RKO (cell line): ENCODE measurements around the gene SNX5.

Experiments
- DNase-seq: peaks from one replicate; pipeline ENCODE4 v3.0.0-alpha.2; 2016; ENCODE audit warnings: low spot score

SNX5 gene

DNA sequence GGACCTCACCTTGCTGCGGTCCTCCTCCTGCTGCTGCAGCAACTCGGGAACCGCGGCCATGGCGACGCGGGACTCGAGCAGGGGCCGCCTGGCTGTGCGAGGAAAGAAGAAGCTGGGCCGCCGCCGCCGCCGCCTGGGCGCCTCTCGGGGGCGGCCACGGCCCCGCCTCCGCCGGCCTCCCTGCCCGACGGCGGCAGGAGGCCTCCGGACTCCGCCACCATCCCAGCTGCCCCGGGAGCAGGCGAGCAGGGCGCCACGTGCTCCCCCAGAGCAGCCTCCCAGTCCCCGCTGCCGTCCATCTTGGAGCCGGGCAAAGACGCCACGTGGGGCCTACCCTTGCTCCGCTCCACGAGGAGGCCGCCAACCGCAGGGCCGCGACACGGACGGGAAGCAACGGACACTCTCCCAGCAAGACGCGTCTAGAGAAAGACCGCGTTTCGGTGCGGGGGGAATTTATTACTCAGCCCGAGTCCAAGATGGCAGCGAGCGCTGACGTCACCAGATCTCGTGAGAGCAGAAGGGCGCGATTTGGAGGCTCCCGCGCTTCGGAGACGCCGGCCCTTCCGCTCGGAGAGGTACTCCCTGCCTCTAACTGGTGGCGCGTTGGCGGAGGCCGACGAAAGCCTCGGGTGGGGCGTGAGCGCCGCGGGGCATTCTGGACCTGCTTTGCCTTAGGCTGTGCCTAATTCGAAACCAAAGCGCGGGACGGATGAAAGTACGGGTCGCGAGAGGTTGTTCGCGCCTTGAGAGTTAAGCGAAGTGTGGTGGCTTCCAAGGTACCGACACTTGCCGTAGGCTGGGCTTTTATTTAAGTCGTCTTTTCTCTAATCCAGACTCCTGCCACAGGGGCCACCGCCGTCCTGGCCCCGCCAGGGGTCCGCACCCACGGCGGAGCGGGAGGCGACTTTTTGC is at the start of gene SNX5, which contains the start of gene MGME1:
SNX5 (minus strand) TSS at position 429 of the 912 bp plus-strand sequence; CDS start at position 60, 369 bp downstream.
MGME1 (plus strand) TSS at position 653 of the 912 bp plus-strand sequence. CDS start 842 bp downstream, outside the sequence.
- peak; percentile 100 for DNase-seq

GRCh38 chr20:18018100-18018499 is 49.5 kb upstream of the SNX5 start:
- no peak for DNase-seq

- no peak for DNase-seq
These were observed 48.2 kb upstream of the SNX5 start for GRCh38 chr20:18016772-18017171.

DNA sequence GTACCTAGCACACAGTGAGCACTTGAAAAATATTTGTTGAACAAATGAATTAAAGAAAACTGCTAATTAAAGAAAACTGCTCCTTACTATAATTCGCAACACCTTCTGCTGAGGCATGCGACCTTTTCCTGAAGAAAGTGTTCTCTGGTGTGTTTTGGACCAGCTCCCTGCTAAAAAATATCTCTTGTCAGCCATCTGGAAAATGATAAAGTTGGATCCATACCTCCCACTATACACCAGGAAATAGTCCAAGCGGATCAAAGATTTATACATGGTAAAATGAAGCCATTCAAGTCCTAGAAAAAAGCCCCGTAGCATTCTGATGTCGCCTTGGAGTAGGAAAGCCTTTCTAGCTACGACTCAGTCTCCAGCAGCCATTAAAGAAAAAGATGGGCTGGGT is 45.8 kb upstream of the SNX5 start:
- DNase-seq: no peak

- DNase-seq: no peak
These were observed 44.3 kb upstream of the SNX5 start for GRCh38 chr20:18012901-18013300.

- DNase-seq: no peak
These were observed 43.5 kb upstream of the SNX5 start for GRCh38 chr20:18011951-18012645.

- no peak for DNase-seq
These were observed 42.9 kb upstream of the SNX5 start for GRCh38 chr20:18011482-18011881.

DNA sequence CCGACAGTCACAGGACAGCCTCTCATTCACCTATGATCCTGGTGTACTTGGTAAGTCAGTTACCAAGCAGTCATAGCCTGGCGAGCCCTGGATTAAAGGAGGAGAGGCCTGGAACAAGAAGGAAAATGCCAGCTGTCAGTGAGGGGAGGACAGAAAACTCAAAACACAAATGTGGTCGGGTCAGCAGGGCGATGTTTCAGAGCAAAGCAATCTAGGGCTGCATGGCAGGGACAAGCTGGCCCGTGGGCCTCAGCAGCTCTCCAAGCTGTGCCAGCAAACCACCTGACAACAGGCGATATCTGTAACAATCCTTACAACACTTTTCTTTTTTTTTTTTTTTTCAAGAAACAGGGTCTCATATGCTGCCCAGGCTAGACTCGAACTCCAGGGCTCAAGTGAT is 40.5 kb upstream of the SNX5 start:
- DNase-seq: no peak

DNA sequence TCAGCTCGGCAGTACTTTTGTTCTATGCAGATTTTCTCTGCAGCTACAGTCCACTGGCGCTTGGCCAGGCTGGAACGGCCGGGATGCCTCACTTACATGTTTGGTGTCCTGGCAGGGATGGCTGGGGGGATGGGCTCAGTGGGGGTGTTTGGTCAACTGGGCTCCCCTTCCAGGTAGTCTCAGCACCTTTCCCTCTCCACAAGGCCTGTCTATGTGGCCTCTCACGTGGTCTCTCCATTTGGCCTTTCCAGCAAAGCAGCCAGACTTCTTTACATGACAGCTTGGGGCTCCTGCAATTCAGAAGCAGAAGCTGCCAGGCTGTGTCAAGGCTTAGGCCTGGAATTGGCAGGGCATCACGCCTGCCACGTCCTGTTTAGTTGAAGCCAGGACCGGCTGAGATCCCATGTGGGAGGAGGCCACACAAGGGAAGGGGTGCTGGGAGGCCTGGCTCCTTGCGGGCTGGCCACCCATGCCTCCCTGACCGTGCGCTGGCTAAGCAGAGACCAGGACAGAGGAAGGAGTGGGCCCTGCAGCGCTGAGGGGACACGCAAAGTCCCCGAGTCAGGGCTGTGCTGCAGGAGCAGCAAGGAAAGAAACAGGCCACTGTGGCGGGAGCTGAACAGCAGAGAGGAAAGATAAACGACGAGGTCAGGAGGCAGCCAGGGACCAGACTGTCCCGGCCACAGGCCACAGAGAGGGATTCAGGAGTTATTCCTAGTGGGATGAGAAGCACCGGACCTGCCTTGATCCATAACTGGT is 39.1 kb upstream of the SNX5 start:
- DNase-seq: no peak

DNA sequence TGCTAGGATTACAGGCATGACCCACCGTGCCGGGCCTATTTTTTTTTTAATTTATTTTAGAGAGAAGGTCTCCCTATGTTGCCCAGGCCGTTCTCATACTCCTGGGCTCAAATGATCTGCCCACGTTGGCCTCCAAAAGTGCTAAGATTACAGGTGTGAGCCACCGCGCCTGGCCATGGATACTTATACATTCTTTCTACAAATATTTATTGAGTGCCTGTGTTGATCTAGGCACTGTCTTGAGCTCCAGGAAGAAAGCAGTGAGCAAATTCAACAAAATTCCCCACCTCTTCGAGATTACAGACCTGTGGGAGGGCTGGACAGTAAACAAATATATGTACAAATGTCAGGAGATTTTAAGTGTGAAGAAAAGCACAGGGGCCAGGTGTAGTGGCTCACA is 38.1 kb upstream of the SNX5 start:
- no peak for DNase-seq

GRCh38 chr20:18005990-18006364 is 37.4 kb upstream of the SNX5 start:
- no peak for DNase-seq

DNA sequence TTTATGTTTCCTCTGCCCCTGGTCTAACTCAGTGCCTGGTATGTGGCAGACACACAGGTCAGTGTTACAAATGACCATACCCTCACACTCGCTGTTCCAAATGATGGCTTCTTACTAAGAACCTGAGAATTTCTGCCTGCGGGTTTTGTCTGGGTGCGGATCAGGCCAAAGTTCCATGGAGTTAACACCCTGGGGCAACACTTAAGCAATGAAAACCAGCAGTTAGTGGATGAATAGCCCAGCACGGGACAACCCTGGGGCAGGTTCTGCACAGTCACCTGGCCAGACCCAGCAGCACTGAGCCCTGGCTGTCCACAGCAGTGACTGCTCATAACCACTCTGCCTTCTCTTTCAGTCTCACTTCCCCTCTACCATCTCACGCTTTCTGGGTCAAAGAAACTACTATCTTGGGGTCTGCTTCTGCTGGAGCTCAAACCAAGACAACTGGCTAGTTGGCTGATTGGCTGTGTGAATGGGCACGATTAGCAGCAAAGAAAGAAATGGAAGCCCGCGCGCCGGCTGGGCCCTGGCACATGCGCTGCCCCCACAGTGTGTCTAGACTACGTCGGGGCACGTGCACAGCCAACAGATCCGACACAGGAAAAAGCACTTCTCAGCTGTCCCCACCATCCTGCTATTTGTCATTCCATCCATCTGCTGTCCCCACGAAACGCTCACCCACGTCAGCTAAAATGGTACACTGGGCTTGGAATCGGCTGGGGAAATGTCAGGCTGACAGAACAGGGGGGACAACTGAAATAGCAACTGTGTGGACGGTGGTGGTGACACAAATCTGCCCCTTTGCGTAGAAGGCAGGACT is 36.8 kb upstream of the SNX5 start:
- DNase-seq: no peak

GRCh38 chr20:18004384-18005031 is 35.9 kb upstream of the SNX5 start:
- DNase-seq: no peak

GRCh38 chr20:18003897-18004296 is 35.3 kb upstream of the SNX5 start:
- DNase-seq: no peak

DNA sequence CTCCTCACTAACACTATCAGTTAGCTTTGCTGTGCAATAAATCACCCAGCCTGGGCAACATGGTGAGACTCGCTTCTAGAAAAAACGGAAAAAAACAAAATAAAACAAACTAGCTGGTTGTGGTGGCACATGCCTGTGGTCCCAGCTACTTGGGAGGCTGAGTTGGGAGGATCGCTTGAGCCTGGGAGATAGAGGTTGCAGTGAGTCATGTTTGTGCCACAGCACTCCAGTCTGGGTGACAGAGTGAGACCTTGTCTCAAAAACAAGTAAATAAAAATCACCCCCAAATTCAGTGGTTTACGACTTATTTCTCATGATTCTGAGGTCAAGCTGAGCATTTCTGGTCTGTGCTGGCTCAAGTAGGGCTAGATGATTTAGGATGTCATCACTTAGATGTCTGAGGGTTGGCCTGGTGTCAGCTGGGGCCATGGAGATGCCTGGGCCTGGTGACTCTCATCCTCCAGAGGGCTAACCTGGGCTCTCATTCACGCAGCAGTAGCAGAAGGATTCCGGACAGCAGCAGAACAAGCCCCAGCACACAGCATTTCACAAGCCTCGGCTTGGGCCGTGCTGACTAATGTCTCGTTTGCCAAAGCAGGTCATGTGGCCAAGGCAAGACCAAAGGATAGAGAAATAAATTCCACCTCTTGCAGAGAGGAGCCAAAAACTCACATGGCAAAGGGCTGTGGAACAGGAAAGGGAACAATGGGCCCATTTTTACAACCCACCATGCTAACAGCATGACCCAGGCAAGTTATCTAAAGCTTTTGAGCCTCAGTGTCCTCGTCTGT is 32.7 kb upstream of the SNX5 start:
- DNase-seq: peak; percentile 13

GRCh38 chr20:17999566-17999965 is 31.0 kb upstream of the SNX5 start:
- no peak for DNase-seq

DNA sequence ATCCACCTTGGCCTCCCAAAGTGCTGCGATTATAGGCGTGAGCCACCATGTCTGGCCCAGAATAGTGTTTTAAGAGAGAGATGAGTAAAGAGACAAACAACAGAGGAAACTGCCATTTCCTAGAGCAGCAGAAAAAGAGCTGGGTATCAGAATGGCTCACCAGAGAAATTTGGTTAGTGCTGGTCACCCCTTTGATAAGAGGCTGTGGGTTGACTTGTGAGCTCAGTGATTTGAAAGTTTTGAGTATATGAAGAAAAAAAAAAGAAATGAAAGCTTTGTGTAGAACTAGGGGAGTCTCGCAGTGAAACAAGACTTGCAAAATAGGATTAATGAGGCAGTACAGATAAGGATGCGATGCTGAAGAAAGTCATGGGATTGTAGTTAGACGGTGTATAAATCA is 29.9 kb upstream of the SNX5 start:
- no peak for DNase-seq

DNA sequence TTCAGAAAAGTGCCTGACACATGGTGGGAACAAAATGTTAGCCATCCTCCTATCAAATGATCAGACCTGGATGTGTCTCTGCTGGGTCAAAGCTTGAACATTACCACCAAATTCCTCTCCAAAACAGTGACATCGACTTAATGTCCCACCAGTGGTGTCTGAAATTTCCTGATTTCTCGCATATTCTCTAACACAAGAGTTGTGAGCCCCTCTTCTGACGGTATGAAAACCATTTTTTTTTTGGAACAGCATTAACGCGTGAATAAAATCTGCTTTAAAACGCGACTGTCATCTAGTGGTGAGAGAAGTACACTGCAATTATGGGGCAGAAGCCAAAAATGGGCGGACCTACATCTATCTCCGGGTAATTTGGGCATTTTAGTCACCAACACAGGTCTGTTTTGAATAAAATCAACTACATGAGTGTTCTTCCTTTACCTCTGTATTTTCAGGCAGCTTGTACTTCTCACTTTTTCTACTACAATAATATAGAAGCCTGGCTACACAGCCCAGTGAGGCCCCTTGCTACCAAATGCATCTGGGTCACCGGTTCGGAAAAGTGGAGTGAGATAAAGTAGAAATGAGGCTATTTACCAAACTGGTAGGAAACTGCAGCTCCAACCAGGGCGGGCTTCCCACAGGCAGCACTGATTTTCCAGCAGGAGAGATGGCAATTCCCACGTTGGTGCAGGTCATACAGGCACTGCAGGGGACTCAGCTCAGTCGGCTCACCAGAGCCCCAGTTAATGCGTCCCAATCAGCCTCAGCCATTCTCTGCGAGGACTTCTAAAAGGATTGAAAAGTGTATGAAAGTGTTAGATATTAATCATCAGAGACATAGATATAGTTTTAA is 27.6 kb upstream of the SNX5 start:
- DNase-seq: peak; percentile 85

DNA sequence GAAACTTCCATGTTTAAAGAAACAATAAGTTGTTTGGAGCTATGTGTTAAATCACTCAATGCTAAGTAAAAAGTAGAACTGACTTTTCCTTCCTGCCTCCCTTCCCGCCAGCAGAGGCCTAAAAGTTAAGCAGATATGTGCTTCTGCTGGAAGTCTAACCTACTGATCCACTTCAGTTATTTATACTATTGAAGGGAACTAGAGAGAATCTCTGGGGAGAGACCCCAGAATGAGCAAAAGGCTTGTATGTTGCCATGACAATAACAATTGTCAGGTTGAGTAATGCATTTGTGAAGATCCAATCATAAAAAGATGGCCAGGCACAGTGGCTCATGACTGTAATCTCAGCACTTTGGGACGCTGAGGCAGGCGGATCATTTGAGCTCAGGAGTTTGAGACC is 25.0 kb upstream of the SNX5 start:
- no peak for DNase-seq
